CD4-positive, alpha-beta memory T cell (primary cell): Measurements from ENCODE around the gene ANGPTL8. TPM values are rescaled to one million over a fixed set of nuclear protein-coding genes. Genes with fewer than 3 reads are reported as not detected.

ENCODE experiments used
- CTCF ChIA-PET: fragments of 350-600 bp; sonication (Branson Sonifier 250); formaldehyde crosslinking; loops from one replicate; lab custom pipeline; 2021; ENCODE audit warnings: inconsistent platforms; ENCODE audit not compliant: partially characterized antibody; lab: Charles Lee
- POLR2A ChIA-PET: fragments of 350-600 bp; sonication (Branson Sonifier 250); formaldehyde crosslinking; loops from one replicate; lab custom pipeline; 2021; ENCODE audit not compliant: partially characterized antibody; lab: Charles Lee
- DNase-seq, 5 donors: peaks; one replicate each; pipeline versions ENCODE4 v3.0.0 to v3.0.0-alpha.2; 2020 to 2022; ENCODE audit warnings: mixed read lengths in 1 of 5
- H3K27ac ChIP-seq: one replicate; pipeline ENCODE4 v1.7.0; 2013; ENCODE audit warnings: low read depth, low read length
- H3K27me3 ChIP-seq: 2 replicates; pipeline ENCODE4 v1.7.0; 2013; ENCODE audit warnings: mild to moderate bottlenecking, low read length, moderate library complexity; ENCODE audit not compliant: insufficient read depth
- H3K36me3 ChIP-seq: 2 replicates; pipeline ENCODE4 v1.7.0; 2013; ENCODE audit warnings: mild to moderate bottlenecking, low read length, moderate library complexity; ENCODE audit not compliant: insufficient read depth
- H3K4me1 ChIP-seq: 2 replicates; pipeline ENCODE4 v1.7.0; 2013; ENCODE audit warnings: mild to moderate bottlenecking, low read length, moderate library complexity; ENCODE audit not compliant: insufficient read depth
- H3K4me3 ChIP-seq, 2 donors: one replicate each; pipeline ENCODE4 v1.7.0; 2013; ENCODE audit warnings: low read length in 2 of 2, mild to moderate bottlenecking in 1 of 2
- H3K9me3 ChIP-seq, 2 donors: one replicate each; pipeline ENCODE4 v1.7.0; 2013; ENCODE audit warnings: low read length in 2 of 2, control low read depth in 1 of 2; ENCODE audit not compliant: control insufficient read depth in 1 of 2
- H3K27ac Mint-ChIP-seq, 7 donors: one replicate each; pipeline ENCODE4 v1.8.0; 2020 to 2021; ENCODE audit warnings: mixed read lengths in 7 of 7, mild to moderate bottlenecking in 6 of 7, inconsistent platforms in 3 of 7, moderate library complexity in 3 of 7
- H3K27me3 Mint-ChIP-seq, 2 donors: one replicate each; pipeline ENCODE4 v1.8.0; 2020 to 2021; ENCODE audit warnings: mixed read lengths in 2 of 2
- H3K36me3 Mint-ChIP-seq, 2 donors: one replicate each; pipeline ENCODE4 v1.8.0; 2020 to 2021; ENCODE audit warnings: mixed read lengths in 2 of 2, inconsistent platforms in 1 of 2, mild to moderate bottlenecking in 1 of 2
- H3K4me1 Mint-ChIP-seq, 4 donors: one replicate each; pipeline ENCODE4 v1.8.0; 2020 to 2021; ENCODE audit warnings: mixed read lengths in 4 of 4, mild to moderate bottlenecking in 1 of 4
- H3K4me3 Mint-ChIP-seq, 8 donors: one replicate each; pipeline ENCODE4 v1.8.0; 2020 to 2021; ENCODE audit warnings: mixed read lengths in 8 of 8, mild to moderate bottlenecking in 7 of 8, moderate library complexity in 6 of 8, inconsistent platforms in 3 of 8
- H3K9me3 Mint-ChIP-seq, 8 donors: one replicate each; pipeline ENCODE4 v1.8.0; 2020 to 2021; ENCODE audit warnings: mixed read lengths in 8 of 8, mild to moderate bottlenecking in 5 of 8, inconsistent platforms in 3 of 8, moderate library complexity in 1 of 8
- intact Hi-C: fragments of 100-400 bp; cut with micrococcal nuclease; formaldehyde crosslinking; loops from one replicate; pipeline ENCODE4 v1.15.1; 2023
- polyA plus RNA-seq, 2 donors: library from polyadenylated mRNA; unstranded; fragments of 300-500 nt; fragmentation: Illumina TruSeq; gene quantifications; one replicate each; pipeline ENCODE4 v1.2.3, GENCODE V29; 2021
- total RNA-seq, 2 experiments: library from RNA; stranded (reverse); gene quantifications; one replicate each; pipeline ENCODE4 v1.2.3, GENCODE V29; 2021

ANGPTL8 gene
- total and polyA plus RNA-seq, 4 experiments from 2014 or later: not detected

- peak overlapping the region in 1 of 8 donors; percentile 21 for H3K4me3 Mint-ChIP-seq
- intact Hi-C loops: no loop called here
- no peaks in the 10 kb centered on the region for H3K36me3 Mint-ChIP-seq
- CTCF ChIA-PET: no interaction called here
- Histone ChIP-seq H3K27ac (no peak overlapping the region), H3K4me3 (no peak overlapping the region), H3K27me3 (no peaks in the 10 kb centered on the region), H3K36me3 (no peaks in the 10 kb centered on the region), H3K9me3 (no peaks in the 10 kb centered on the region), H3K4me1 (peaks cover 16% of the 10 kb centered on the region)
- no peak for DNase-seq
- POLR2A ChIA-PET: no interaction called here
- no peak overlapping the region for H3K27ac Mint-ChIP-seq
- peaks cover 2 to 4% of the 10 kb centered on the region in 2 donors for H3K27me3 Mint-ChIP-seq
- H3K9me3 Mint-ChIP-seq: no peaks in the 10 kb centered on the region
- peaks cover 3 to 13% (median 8%) of the 10 kb centered on the region in 4 donors for H3K4me1 Mint-ChIP-seq
Observed at GRCh38 chr19:11199517-11199916, 39.9 kb upstream of the ANGPTL8 start.

GRCh38 chr19:11200015-11200574, 39.3 kb upstream of the ANGPTL8 start:
- Mint-ChIP-seq H3K9me3 (no peaks in the 10 kb centered on the region), H3K4me3 (no peak overlapping the region), H3K27ac (no peak overlapping the region), H3K36me3 (no peaks in the 10 kb centered on the region), H3K4me1 (peaks cover 3 to 13% (median 8%) of the 10 kb centered on the region in 4 donors), H3K27me3 (peaks cover 2 to 4% of the 10 kb centered on the region in 2 donors)
- ChIA-PET CTCF (no interaction called here), POLR2A (no interaction called here)
- Histone ChIP-seq H3K9me3 (no peaks in the 10 kb centered on the region), H3K4me3 (no peak overlapping the region), H3K27ac (no peak overlapping the region), H3K4me1 (peaks cover 12% of the 10 kb centered on the region), H3K27me3 (no peaks in the 10 kb centered on the region), H3K36me3 (no peaks in the 10 kb centered on the region)
- DNase-seq: no peak
- intact Hi-C loops: no loop called here

GRCh38 chr19:11200931-11201330, 38.5 kb upstream of the ANGPTL8 start:
- ChIA-PET CTCF (no interaction called here), POLR2A (no interaction called here)
- Histone ChIP-seq H3K4me3 (no peak overlapping the region), H3K27ac (no peak overlapping the region), H3K9me3 (no peaks in the 10 kb centered on the region), H3K4me1 (peaks cover 9% of the 10 kb centered on the region), H3K27me3 (no peaks in the 10 kb centered on the region), H3K36me3 (no peaks in the 10 kb centered on the region)
- no peak overlapping the region for H3K4me3 Mint-ChIP-seq
- no peaks in the 10 kb centered on the region for H3K9me3 Mint-ChIP-seq
- H3K27ac Mint-ChIP-seq: no peak overlapping the region
- peaks cover 2 to 8% (median 5%) of the 10 kb centered on the region in 4 donors for H3K4me1 Mint-ChIP-seq
- peaks cover 0 to 2% of the 10 kb centered on the region in 2 donors for H3K27me3 Mint-ChIP-seq
- no peaks in the 10 kb centered on the region for H3K36me3 Mint-ChIP-seq
- no peak for DNase-seq
- intact Hi-C loops: no loop called here

- no peaks in the 10 kb centered on the region for H3K9me3 ChIP-seq
- intact Hi-C loops: loop anchor here (2.0 kb wide), 1 partner anchor 265 kb away; no protein-coding TSS in a partner anchor
- Mint-ChIP-seq H3K27me3 (no peaks in the 10 kb centered on the region), H3K27ac (no peak overlapping the region), H3K9me3 (no peaks in the 10 kb centered on the region), H3K4me3 (no peak overlapping the region), H3K36me3 (no peaks in the 10 kb centered on the region), H3K4me1 (peaks cover 0 to 3% (median under 1%) of the 10 kb centered on the region in 4 donors)
- no peak overlapping the region for H3K4me3 ChIP-seq
- H3K36me3 ChIP-seq: no peaks in the 10 kb centered on the region
- H3K27me3 ChIP-seq: no peaks in the 10 kb centered on the region
- ChIA-PET POLR2A (no interaction called here), CTCF (interaction anchor here (0.9 to 1.4 kb wide), 2 partner anchors 13 to 76 kb away, joined by 4 read pairs; no protein-coding TSS in a partner anchor)
- H3K27ac ChIP-seq: no peak overlapping the region
- no peak for DNase-seq
- peaks cover 5% of the 10 kb centered on the region for H3K4me1 ChIP-seq
Observed at GRCh38 chr19:11201791-11202190, 37.6 kb upstream of the ANGPTL8 start.

- intact Hi-C loops: loop anchor here (2.0 kb wide), 1 partner anchor 266 kb away; no protein-coding TSS in a partner anchor
- peaks cover 0 to 3% (median 0%) of the 10 kb centered on the region in 4 donors for H3K4me1 Mint-ChIP-seq
- no peaks in the 10 kb centered on the region for H3K36me3 Mint-ChIP-seq
- Histone ChIP-seq H3K4me1 (no peaks in the 10 kb centered on the region), H3K27ac (no peak overlapping the region), H3K27me3 (no peaks in the 10 kb centered on the region), H3K9me3 (no peaks in the 10 kb centered on the region), H3K4me3 (no peak overlapping the region), H3K36me3 (no peaks in the 10 kb centered on the region)
- no peak for DNase-seq
- no peaks in the 10 kb centered on the region for H3K9me3 Mint-ChIP-seq
- CTCF ChIA-PET: interaction anchor here (0.6 to 3.5 kb wide), 7 partner anchors 14 to 365 kb away, joined by 4 to 24 read pairs (median 6); no protein-coding TSS in a partner anchor
- no peak overlapping the region for H3K27ac Mint-ChIP-seq
- H3K4me3 Mint-ChIP-seq: no peak overlapping the region
- POLR2A ChIA-PET: no interaction called here
- no peaks in the 10 kb centered on the region for H3K27me3 Mint-ChIP-seq
Observed at GRCh38 chr19:11202488-11203193, 36.8 kb upstream of the ANGPTL8 start.

GRCh38 chr19:11203194-11204075, 36.0 kb upstream of the ANGPTL8 start:
- ChIA-PET CTCF (interaction anchor here (0.6 to 3.5 kb wide), 10 partner anchors 11 to 364 kb away, joined by 3 to 24 read pairs (median 6); no protein-coding TSS in a partner anchor), POLR2A (interaction anchor here (1.4 kb wide), 1 partner anchor 65 kb away, joined by 4 read pairs; no protein-coding TSS in a partner anchor)
- H3K4me3 Mint-ChIP-seq: no peak overlapping the region
- Histone ChIP-seq H3K9me3 (no peaks in the 10 kb centered on the region), H3K4me1 (no peaks in the 10 kb centered on the region), H3K36me3 (no peaks in the 10 kb centered on the region), H3K27ac (no peak overlapping the region), H3K27me3 (no peaks in the 10 kb centered on the region), H3K4me3 (no peak overlapping the region)
- no peaks in the 10 kb centered on the region for H3K9me3 Mint-ChIP-seq
- no peaks in the 10 kb centered on the region for H3K27me3 Mint-ChIP-seq
- intact Hi-C loops: loop anchor here (1.0 to 2.0 kb wide), 3 partner anchors 66 to 267 kb away; no protein-coding TSS in a partner anchor
- peak in 1 of 5 donors; percentile 18 for DNase-seq
- peaks cover 0 to 1% (median 0%) of the 10 kb centered on the region in 4 donors for H3K4me1 Mint-ChIP-seq
- H3K27ac Mint-ChIP-seq: no peak overlapping the region
- no peaks in the 10 kb centered on the region for H3K36me3 Mint-ChIP-seq
